GM20000 (cell line): ENCODE data around the gene GPR31.
A peak's percentile ranks its signal among the peaks of the same experiment; 100 is the strongest.

Experiments
- DNase-seq: peaks from one replicate; pipeline ENCODE4 v3.0.0; 2012; ENCODE audit warnings: low spot score
- TF ChIP-seq, protein P1 (sequence below): IDR thresholded peaks from 2 replicates; pipeline ENCODE4 v1.5.1; 2012; ENCODE audit warnings: mild to moderate bottlenecking, control low read depth; ENCODE audit errors: extremely low read depth, missing control alignments

The GPR31 gene

DNA sequence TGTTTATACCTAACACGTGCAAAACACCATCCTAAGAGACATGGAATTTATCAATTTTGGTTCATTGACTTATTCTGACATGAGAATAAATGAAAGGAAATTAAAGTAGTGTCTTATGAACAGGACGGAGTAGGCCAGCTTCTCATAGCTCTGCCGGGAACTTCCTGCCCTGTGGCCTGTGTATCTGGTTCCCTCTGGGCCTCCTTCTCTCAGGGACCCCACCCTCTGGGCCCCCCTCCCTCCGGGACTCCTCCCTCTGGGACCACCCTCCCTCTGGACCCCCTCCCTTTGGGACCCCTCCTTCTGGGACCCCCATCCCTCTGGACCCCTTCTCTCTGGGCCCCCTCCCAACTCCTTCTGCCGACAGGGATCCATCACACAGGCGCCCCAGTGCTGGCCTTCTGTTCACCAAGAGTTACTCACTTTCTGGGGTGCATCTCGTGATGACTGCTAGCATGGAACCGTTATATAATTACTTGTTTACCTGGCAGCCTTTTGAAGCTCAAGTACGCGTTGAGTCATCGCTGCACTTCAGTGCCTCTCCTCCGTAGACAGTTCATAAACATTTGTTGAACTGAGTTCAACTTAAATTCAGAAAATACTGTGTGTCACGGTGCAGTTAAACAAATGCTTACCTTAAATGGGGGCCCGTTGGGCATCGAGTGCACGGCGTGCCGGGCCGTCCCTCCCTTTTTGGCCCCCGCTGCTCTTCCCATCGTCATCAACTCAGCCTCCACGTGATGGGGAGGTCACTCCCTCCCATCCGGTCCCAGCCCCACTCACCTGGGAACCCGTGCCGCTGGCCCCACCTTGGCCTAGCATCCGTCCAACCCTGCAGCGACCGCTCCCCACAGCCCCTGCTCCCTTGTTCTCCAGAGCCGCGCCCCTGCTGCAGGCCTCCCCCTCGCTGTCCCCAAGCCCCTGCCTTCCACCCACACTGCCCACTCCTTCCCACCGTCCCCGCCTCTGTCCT lies 26.8 kb downstream of the GPR31 start:
- TF ChIP-seq, protein P1, sequence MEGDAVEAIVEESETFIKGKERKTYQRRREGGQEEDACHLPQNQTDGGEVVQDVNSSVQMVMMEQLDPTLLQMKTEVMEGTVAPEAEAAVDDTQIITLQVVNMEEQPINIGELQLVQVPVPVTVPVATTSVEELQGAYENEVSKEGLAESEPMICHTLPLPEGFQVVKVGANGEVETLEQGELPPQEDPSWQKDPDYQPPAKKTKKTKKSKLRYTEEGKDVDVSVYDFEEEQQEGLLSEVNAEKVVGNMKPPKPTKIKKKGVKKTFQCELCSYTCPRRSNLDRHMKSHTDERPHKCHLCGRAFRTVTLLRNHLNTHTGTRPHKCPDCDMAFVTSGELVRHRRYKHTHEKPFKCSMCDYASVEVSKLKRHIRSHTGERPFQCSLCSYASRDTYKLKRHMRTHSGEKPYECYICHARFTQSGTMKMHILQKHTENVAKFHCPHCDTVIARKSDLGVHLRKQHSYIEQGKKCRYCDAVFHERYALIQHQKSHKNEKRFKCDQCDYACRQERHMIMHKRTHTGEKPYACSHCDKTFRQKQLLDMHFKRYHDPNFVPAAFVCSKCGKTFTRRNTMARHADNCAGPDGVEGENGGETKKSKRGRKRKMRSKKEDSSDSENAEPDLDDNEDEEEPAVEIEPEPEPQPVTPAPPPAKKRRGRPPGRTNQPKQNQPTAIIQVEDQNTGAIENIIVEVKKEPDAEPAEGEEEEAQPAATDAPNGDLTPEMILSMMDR = no peak
- peak; percentile 60 for DNase-seq

DNA sequence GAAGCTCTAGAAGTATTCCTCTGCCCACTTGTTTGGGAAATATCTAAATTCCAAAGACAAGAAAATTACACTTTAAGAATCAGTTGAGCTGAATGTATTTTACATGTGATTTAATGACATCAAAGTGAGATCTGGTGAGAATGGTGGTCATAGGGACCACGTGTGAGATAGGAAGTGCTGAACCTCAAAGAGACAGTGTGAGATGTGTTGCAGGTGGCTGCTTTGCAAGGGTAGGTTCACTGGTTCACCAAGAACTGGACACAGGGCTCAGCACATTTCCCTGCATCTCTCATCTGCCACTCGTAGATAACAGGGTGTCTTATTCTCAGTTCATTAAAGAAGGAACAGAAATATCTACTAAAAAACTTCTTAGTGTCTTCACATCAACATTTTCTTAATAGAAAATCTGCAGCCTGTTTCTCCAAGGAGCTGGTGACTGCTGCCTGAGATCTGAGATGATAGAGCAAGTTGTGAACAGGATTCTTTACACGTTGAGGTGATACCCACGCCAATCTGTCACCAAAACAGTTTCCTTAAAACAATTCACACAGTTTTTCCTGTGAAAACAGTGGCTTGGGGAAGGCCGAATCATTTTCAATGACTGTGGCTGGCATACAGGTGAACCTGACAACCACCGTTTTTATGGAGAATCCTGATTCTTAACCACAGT lies 27.6 kb downstream of the GPR31 start:
- TF ChIP-seq, protein P1 = no peak
- peak; percentile 72 for DNase-seq

DNA sequence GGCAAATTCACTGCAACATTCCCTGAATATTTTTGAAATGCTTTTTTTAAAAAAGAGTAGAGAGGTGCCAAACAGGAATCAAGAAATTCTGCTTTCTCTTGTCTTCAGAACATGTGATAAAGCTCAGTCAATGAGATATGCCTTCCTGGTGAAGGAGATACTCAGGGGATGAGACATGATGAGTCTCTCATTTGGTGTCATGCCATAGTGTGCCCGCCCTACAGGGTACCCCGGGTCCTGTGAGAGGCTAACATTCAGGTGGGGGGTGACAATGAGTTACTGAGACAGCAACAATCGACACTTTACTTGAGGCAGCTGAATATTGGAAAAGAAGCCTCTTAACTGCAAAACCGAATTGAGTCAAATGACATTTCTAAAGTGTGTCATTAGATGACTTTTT lies 28.2 kb downstream of the GPR31 start:
- TF ChIP-seq, protein P1 = no peak
- DNase-seq = no peak

DNA sequence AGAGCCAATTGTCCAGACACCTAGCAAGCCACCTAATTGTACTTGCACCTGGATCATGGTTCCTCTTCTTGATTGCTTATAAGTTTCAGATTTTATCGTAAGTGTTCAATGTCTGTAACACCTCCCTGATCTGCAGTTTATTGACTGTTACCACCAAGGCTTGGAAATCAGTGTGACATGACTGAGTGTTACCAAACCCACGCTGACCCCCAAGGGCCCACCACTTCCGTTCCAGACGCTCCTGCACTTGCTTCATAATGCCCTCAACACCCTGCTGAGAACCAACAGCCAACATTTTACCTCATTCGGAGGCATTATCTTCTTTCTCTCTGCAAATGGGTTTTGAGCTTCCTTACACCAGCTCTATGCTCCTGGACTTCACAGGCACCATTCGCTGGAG lies 28.6 kb downstream of the GPR31 start:
- no peak for DNase-seq

DNA sequence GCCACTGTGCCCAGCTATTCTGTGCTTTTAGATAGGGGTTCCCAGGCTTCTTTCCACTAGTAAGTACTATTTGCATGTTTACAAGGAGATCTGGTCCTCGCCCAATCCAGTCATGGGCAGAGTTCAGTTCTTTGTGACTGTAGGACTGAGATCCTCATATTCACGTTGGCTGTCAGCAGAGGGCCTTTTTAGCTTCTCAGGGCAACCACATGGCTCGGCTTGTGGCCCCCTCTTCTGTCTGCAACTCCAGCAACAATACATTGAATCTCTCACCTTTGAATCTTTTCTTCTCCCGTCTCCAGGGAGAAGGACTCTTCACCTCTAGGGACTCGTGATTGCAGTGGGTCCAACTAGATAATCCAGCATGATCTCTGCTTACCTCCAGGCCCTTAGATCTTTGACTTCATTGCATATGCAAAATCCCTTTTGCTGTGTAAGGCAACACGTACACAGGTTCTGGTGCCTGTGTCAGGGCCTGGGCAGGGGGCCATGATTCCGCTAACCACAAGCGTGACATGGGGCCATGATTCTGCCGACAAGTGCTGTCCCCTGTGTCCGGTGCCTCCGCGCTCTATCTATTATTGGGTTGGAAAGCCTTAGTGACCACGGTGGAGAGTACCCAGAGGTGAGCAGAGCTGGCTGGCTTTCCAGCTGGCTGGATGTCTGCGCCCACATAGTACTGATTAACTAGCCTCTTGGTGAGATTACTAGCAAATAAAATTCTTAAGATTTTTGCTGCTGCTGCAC lies 29.8 kb downstream of the GPR31 start:
- DNase-seq = no peak
- TF ChIP-seq, protein P1 = peak; percentile 1

More for the DNA sequence above, 28.6 kb downstream of the GPR31 start:
- TF ChIP-seq, protein P1 = no peak

DNA sequence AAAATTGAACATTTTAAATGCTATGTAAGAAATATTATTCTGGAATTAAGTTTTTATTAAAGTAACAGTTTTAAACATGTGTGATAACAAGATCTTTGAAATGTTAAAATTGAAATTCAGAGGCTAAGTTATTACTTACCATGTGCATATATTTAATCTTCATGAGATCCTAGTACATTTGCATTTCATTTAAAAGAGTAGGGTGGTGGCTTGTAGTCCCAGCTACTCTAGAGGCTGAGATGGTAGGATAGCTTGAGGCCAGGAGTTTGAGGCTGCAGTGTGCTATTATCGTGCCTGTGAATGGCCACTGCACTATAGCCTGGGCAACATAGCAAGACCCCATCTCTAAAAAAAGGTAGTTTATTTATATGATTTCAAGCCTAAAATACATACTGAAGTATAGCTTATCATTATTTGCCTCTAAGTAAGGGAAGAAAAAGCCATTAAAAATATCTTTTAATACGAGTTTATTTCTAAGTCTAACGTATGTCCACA lies 31.9 kb downstream of the GPR31 start:
- TF ChIP-seq, protein P1 = no peak
- no peak for DNase-seq
